Measurements from ENCODE around the gene CDC42EP1. TPM values are rescaled to one million over a fixed set of nuclear protein-coding genes. Genes with fewer than 3 reads are reported as not detected.

Gene CDC42EP1
- polyA plus RNA-seq, 1 experiment = 36.3 TPM

DNA sequence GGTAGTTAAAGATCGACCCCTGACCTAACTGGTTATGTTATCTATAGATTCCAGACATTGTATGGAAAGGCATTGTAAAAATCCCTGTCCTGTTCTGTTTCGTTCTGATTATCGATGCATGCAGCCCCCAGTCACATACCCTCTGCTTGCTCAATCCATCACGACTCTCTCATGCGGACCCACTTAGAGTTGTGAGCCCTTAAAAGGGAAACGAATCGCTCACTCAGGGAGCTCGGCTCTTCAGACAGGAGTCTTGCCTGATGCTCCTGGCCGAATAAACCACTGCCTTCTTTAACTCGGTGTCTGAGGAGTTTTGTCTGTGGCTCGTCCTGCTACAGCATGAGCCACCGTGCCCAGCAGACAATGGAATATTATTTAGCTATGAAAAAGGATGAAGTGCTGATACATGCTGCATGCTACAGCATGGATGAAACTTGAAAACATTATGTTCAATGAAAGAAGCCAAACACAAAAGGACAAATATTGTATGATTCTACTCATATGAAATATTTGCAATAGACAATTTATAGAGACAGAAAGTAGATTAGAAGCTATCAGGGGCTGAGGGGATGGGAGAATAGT is 31.6 kb downstream of the CDC42EP1 start:
- no peak for TF ChIP-seq CTCF (IDR thresholded peaks at IDR 0.05; ENCODE audit: insufficient read depth, low read depth, low read length)
- Histone ChIP-seq H3K4me3 (ENCODE audit: low read depth, low read length) (no peak overlapping the region; the same call in 1 of the 2 replicates), H3K36me3 (ENCODE audit: control insufficient read depth, insufficient read depth, low read length) (no peaks in the 10 kb centered on the region), H3K27me3 (ENCODE audit: control insufficient read depth, insufficient read depth, low read length) (peaks cover 7% of the 10 kb centered on the region)
- DNase-seq (ENCODE audit: low read depth) = no peak
- ChIA-PET POLR2A (interaction anchor here (0.7 to 1.2 kb wide), 3 partner anchors 10 to 51 kb away, joined by 3 read pairs; no protein-coding TSS in a partner anchor), CTCF (interaction anchor here (0.7 to 16.0 kb wide), 21 partner anchors 10 to 296 kb away, joined by 3 to 338 read pairs (median 8); partner anchors contain the start of genes GGA1 and LGALS2)

GRCh38 chr22:37594237-37594636 is 34.0 kb downstream of the CDC42EP1 start:
- Histone ChIP-seq H3K4me3 (ENCODE audit: low read depth, low read length) (no peak overlapping the region), H3K27me3 (ENCODE audit: control insufficient read depth, insufficient read depth, low read length) (peaks cover 5% of the 10 kb centered on the region), H3K36me3 (ENCODE audit: control insufficient read depth, insufficient read depth, low read length) (no peaks in the 10 kb centered on the region)
- CTCF ChIA-PET = interaction anchor here (2.1 to 16.0 kb wide), 2 partner anchors 13 to 51 kb away, joined by 9 to 338 read pairs; no protein-coding TSS in a partner anchor
- TF ChIP-seq CTCF (IDR thresholded peaks at IDR 0.05; ENCODE audit: insufficient read depth, low read depth, low read length) = no peak
- no peak for DNase-seq (ENCODE audit: low read depth)
- POLR2A ChIA-PET = no interaction called here

GRCh38 chr22:37599153-37599552 is 38.9 kb downstream of the CDC42EP1 start:
- ChIA-PET POLR2A (interaction anchor here (0.6 kb wide), 1 partner anchor 59 kb away, joined by 9 read pairs; the partner anchor contains the start of gene PDXP), CTCF (interaction anchor here (0.7 to 1.4 kb wide), 5 partner anchors 8 to 193 kb away, joined by 3 to 10 read pairs (median 3); no protein-coding TSS in a partner anchor)
- no peak for DNase-seq (ENCODE audit: low read depth)
- Histone ChIP-seq H3K4me3 (ENCODE audit: low read depth, low read length) (no peak overlapping the region), H3K27me3 (ENCODE audit: control insufficient read depth, insufficient read depth, low read length) (no peaks in the 10 kb centered on the region; the same call in 1 of the 2 replicates), H3K36me3 (ENCODE audit: control insufficient read depth, insufficient read depth, low read length) (no peaks in the 10 kb centered on the region)
- TF ChIP-seq CTCF (IDR thresholded peaks at IDR 0.05; ENCODE audit: insufficient read depth, low read depth, low read length) = no peak

DNA sequence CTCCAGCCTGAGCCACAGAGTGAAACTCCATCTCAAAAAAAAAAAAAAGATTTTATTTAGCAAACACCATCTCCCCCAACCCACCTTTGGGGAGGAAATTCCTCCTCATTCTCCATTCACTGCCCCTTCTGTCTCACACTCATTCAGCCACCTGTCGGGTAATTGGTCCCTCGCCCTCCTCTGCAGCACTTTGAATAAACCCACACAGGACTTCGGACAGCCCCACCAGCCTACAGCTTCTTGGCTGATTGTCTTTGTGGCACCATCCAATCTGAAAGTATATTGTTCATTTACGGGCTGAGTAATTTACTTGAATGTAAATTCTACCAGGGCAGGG is 40.9 kb downstream of the CDC42EP1 start:
- no peak for DNase-seq (ENCODE audit: low read depth)
- Histone ChIP-seq H3K36me3 (ENCODE audit: control insufficient read depth, insufficient read depth, low read length) (no peaks in the 10 kb centered on the region), H3K4me3 (ENCODE audit: low read depth, low read length) (no peak overlapping the region), H3K27me3 (ENCODE audit: control insufficient read depth, insufficient read depth, low read length) (peaks cover 3% of the 10 kb centered on the region; the same call in 1 of the 2 replicates)
- ChIA-PET POLR2A (interaction anchor here (0.6 kb wide), 1 partner anchor 289 kb away, joined by 3 read pairs; no protein-coding TSS in a partner anchor), CTCF (interaction anchor here (0.6 to 2.4 kb wide), 3 partner anchors 9 to 310 kb away, joined by 3 to 15 read pairs (median 3); no protein-coding TSS in a partner anchor)
- TF ChIP-seq CTCF (IDR thresholded peaks at IDR 0.05; ENCODE audit: insufficient read depth, low read depth, low read length) = no peak

All from BJ (cell line).